GM21390 (cell line): Measurements from ENCODE around the gene C5.
A peak's percentile ranks its signal among the peaks of the same experiment; 100 is the strongest.

Experiments
- ATAC-seq: cut with Tn5 transposase; IDR thresholded peaks from one replicate; pipeline ENCODE4 v1.9.1; 2021; ENCODE audit not compliant: unreplicated experiment

Gene C5

GRCh38 chr9:120942186-120943001 lies 107.7 kb downstream of the C5 start:
- ATAC-seq, result no peak

- no peak for ATAC-seq
These were observed 108.9 kb downstream of the C5 start for GRCh38 chr9:120941046-120941770.

GRCh38 chr9:120940573-120940972 lies 109.5 kb downstream of the C5 start:
- ATAC-seq, result no peak

- ATAC-seq, result no peak
These were observed 111.2 kb downstream of the C5 start for GRCh38 chr9:120938851-120939250.

- ATAC-seq, result no peak
These were observed 112.5 kb downstream of the C5 start for GRCh38 chr9:120937596-120937995.

- ATAC-seq, result no peak
These were observed 112.9 kb downstream of the C5 start for GRCh38 chr9:120937127-120937526.

- ATAC-seq, result no peak
These were observed 113.3 kb downstream of the C5 start for GRCh38 chr9:120936764-120937122.

GRCh38 chr9:120936011-120936763 lies 113.9 kb downstream of the C5 start:
- ATAC-seq, result peak; percentile 37

- no peak for ATAC-seq
These were observed 114.7 kb downstream of the C5 start for GRCh38 chr9:120935383-120935857.

- ATAC-seq, result no peak
These were observed 115.8 kb downstream of the C5 start for GRCh38 chr9:120934281-120934680.

GRCh38 chr9:120933310-120934055 lies 116.6 kb downstream of the C5 start:
- ATAC-seq, result no peak

GRCh38 chr9:120932086-120932823 lies 117.8 kb downstream of the C5 start:
- no peak for ATAC-seq

GRCh38 chr9:120931231-120932085 lies 118.6 kb downstream of the C5 start:
- ATAC-seq, result peak; percentile 49

GRCh38 chr9:120929229-120929791 lies 120.8 kb downstream of the C5 start:
- ATAC-seq, result no peak

- ATAC-seq, result no peak
These were observed 121.4 kb downstream of the C5 start for GRCh38 chr9:120928483-120929228.

GRCh38 chr9:120928015-120928482 lies 122.0 kb downstream of the C5 start:
- ATAC-seq, result no peak

- no peak for ATAC-seq
These were observed 122.6 kb downstream of the C5 start for GRCh38 chr9:120927269-120928014.
